Common myeloid progenitor, CD34-positive (primary cell): ENCODE data around the gene TRDMT1.

Experiments
- CTCF ChIA-PET: fragments of 350-600 bp; sonication (Branson Sonifier 250); formaldehyde crosslinking; loops from one replicate; lab custom pipeline; 2021; ENCODE audit warnings: antibody characterized with exemption; lab: Charles Lee
- POLR2A ChIA-PET: fragments of 350-600 bp; sonication (Branson Sonifier 250); formaldehyde crosslinking; loops from one replicate; lab custom pipeline; 2021; ENCODE audit warnings: antibody characterized with exemption; lab: Charles Lee
- DNase-seq, 3 donors: peaks; one replicate each; pipeline versions ENCODE4 v3.0.0 to v3.0.0-alpha.2; 2013
- H3K27ac ChIP-seq, 2 experiments: 1 replicate in 1 of 2; 2 replicates in 1 of 2; pipeline ENCODE4 v1.7.0; 2013; ENCODE audit warnings: inconsistent platforms in 2 of 2, low read length in 2 of 2, mild to moderate bottlenecking in 2 of 2, low read depth in 1 of 2, moderate library complexity in 1 of 2; ENCODE audit not compliant: severe bottlenecking in 2 of 2, insufficient read depth in 1 of 2, poor library complexity in 1 of 2
- H3K27me3 ChIP-seq, 5 experiments: replicated peaks in 2 of 5; 1 replicate in 3 of 5; 2 replicates in 2 of 5; pipeline versions ENCODE4 v1.6.1 to v1.7.0; 2013; ENCODE audit warnings: low read length in 4 of 5, mild to moderate bottlenecking in 2 of 5, moderate library complexity in 2 of 5, inconsistent platforms in 1 of 5; ENCODE audit not compliant: insufficient read depth in 5 of 5, control insufficient read depth in 4 of 5
- H3K36me3 ChIP-seq, 4 experiments: 1 replicate in 2 of 4; 2 replicates in 2 of 4; pipeline versions ENCODE4 v1.6.1 to v1.7.0; 2013; ENCODE audit warnings: low read length in 3 of 4, control low read depth in 1 of 4, mild to moderate bottlenecking in 1 of 4; ENCODE audit not compliant: control insufficient read depth in 4 of 4, insufficient read depth in 4 of 4
- H3K4me1 ChIP-seq, 4 experiments: 1 replicate in 3 of 4; 2 replicates in 1 of 4; pipeline versions ENCODE4 v1.6.1 to v1.7.1; 2013; ENCODE audit warnings: low read length in 3 of 4, mild to moderate bottlenecking in 3 of 4, control low read depth in 1 of 4, inconsistent platforms in 1 of 4, moderate library complexity in 1 of 4; ENCODE audit not compliant: control insufficient read depth in 4 of 4, insufficient read depth in 4 of 4; ENCODE audit errors: control extremely low read depth in 1 of 4
- H3K4me3 ChIP-seq, 7 experiments: 1 replicate in 4 of 7; 2 replicates in 3 of 7; pipeline versions ENCODE4 v1.5.1 to v1.7.0; 2013; ENCODE audit warnings: mild to moderate bottlenecking in 7 of 7, low read length in 6 of 7, moderate library complexity in 6 of 7, inconsistent platforms in 2 of 7, low read depth in 2 of 7, control low read depth in 1 of 7; ENCODE audit not compliant: insufficient read depth in 4 of 7, control insufficient read depth in 1 of 7; ENCODE audit errors: extremely low read depth in 1 of 7
- H3K9me3 ChIP-seq, 5 experiments: 1 replicate in 4 of 5; 2 replicates in 1 of 5; pipeline versions ENCODE4 v1.6.1 to v1.7.1; 2013; ENCODE audit warnings: low read length in 4 of 5, mild to moderate bottlenecking in 2 of 5, inconsistent platforms in 1 of 5, low read depth in 1 of 5, moderate library complexity in 1 of 5; ENCODE audit not compliant: control insufficient read depth in 4 of 5, insufficient read depth in 2 of 5; ENCODE audit errors: control extremely low read depth in 1 of 5
- WGBS: methylation state at CpG from one replicate; pipeline ENCODE4 v1.1.5; 2013; ENCODE audit not compliant: insufficient coverage; 5-methylcytosine and 5-hydroxymethylcytosine counted together

TRDMT1 gene

GRCh38 chr10:17181751-17182150 lies 19.7 kb downstream of the TRDMT1 start:
- Histone ChIP-seq H3K27me3 (no peaks in the 10 kb centered on the region), H3K27ac (no peak overlapping the region), H3K4me1 (no peaks in the 10 kb centered on the region), H3K36me3 (no peaks in the 10 kb centered on the region), H3K4me3 (no peak overlapping the region), H3K9me3 (no peaks in the 10 kb centered on the region)
- POLR2A ChIA-PET = interaction anchor here (1.0 kb wide), 1 partner anchor 49 kb away, joined by 3 read pairs; no protein-coding TSS in a partner anchor
- WGBS = 100% methylated on average over 1 of the region's 3 CpGs
- CTCF ChIA-PET = interaction anchor here (0.9 to 1.3 kb wide), 3 partner anchors 11 to 47 kb away, joined by 3 read pairs; no protein-coding TSS in a partner anchor
- no peak for DNase-seq

- Histone ChIP-seq H3K36me3 (no peaks in the 10 kb centered on the region), H3K4me3 (no peak overlapping the region), H3K4me1 (peaks cover 0 to 3% (median 0%) of the 10 kb centered on the region in 4 experiments), H3K27ac (no peak overlapping the region), H3K27me3 (no peaks in the 10 kb centered on the region), H3K9me3 (no peaks in the 10 kb centered on the region)
- POLR2A ChIA-PET = no interaction called here
- no peak for DNase-seq
- CTCF ChIA-PET = interaction anchor here (1.3 kb wide), 1 partner anchor 11 kb away, joined by 3 read pairs; no protein-coding TSS in a partner anchor
- WGBS = 100% methylated on average over 3 of the region's 5 CpGs
Measured at GRCh38 chr10:17181110-17181509, 20.4 kb downstream of the TRDMT1 start.

GRCh38 chr10:17179002-17179401 lies 22.5 kb downstream of the TRDMT1 start:
- Histone ChIP-seq H3K36me3 (no peaks in the 10 kb centered on the region), H3K4me1 (peaks cover 3 to 15% (median 7%) of the 10 kb centered on the region in 4 experiments), H3K27ac (no peak overlapping the region), H3K27me3 (no peaks in the 10 kb centered on the region), H3K4me3 (no peak overlapping the region), H3K9me3 (no peaks in the 10 kb centered on the region)
- ChIA-PET POLR2A (interaction anchor here (0.7 kb wide), 1 partner anchor 54 kb away, joined by 3 read pairs; no protein-coding TSS in a partner anchor), CTCF (interaction anchor here (0.6 to 2.6 kb wide), 2 partner anchors 13 to 370 kb away, joined by 3 to 7 read pairs; no protein-coding TSS in a partner anchor)
- WGBS = no CpG with 5 or more reads among the region's 3 CpGs
- no peak for DNase-seq

GRCh38 chr10:17178006-17178405 lies 23.5 kb downstream of the TRDMT1 start:
- Histone ChIP-seq H3K27me3 (no peaks in the 10 kb centered on the region), H3K27ac (no peak overlapping the region), H3K36me3 (no peaks in the 10 kb centered on the region), H3K9me3 (no peaks in the 10 kb centered on the region), H3K4me1 (peaks cover 3 to 15% (median 7%) of the 10 kb centered on the region in 4 experiments), H3K4me3 (no peak overlapping the region)
- no CpG with 5 or more reads among the region's 1 CpG for WGBS
- ChIA-PET POLR2A (no interaction called here), CTCF (interaction anchor here (0.6 to 2.6 kb wide), 2 partner anchors 14 to 946 kb away, joined by 3 to 7 read pairs; no protein-coding TSS in a partner anchor)
- DNase-seq = no peak

GRCh38 chr10:17177014-17177413 lies 24.5 kb downstream of the TRDMT1 start:
- ChIA-PET CTCF (no interaction called here), POLR2A (no interaction called here)
- no peak overlapping the region for H3K27ac ChIP-seq
- peaks cover 3 to 15% (median 7%) of the 10 kb centered on the region in 4 experiments for H3K4me1 ChIP-seq
- no peak overlapping the region for H3K4me3 ChIP-seq
- WGBS = 86% methylated on average over 1 of the region's 1 CpG
- DNase-seq = no peak
- H3K27me3 ChIP-seq = no peaks in the 10 kb centered on the region
- H3K36me3 ChIP-seq = no peaks in the 10 kb centered on the region
- H3K9me3 ChIP-seq = no peaks in the 10 kb centered on the region

- Histone ChIP-seq H3K27me3 (no peaks in the 10 kb centered on the region), H3K9me3 (no peaks in the 10 kb centered on the region), H3K4me1 (peaks cover 3 to 15% (median 7%) of the 10 kb centered on the region in 4 experiments), H3K27ac (no peak overlapping the region), H3K4me3 (no peak overlapping the region), H3K36me3 (peaks cover 0 to 6% (median 0%) of the 10 kb centered on the region in 4 experiments)
- no peak for DNase-seq
- ChIA-PET CTCF (interaction anchor here (1.0 to 1.5 kb wide), 2 partner anchors 9 to 30 kb away, joined by 4 to 5 read pairs; no protein-coding TSS in a partner anchor), POLR2A (no interaction called here)
Measured at GRCh38 chr10:17176091-17176490, 25.4 kb downstream of the TRDMT1 start.

GRCh38 chr10:17175551-17175950 lies 25.9 kb downstream of the TRDMT1 start:
- Histone ChIP-seq H3K27me3 (no peaks in the 10 kb centered on the region), H3K4me1 (peaks cover 3 to 15% (median 7%) of the 10 kb centered on the region in 4 experiments), H3K4me3 (peak overlapping the region in 2 of 7 experiments; percentile 6 to 19), H3K9me3 (no peaks in the 10 kb centered on the region), H3K36me3 (peaks cover 0 to 6% (median 0%) of the 10 kb centered on the region in 4 experiments), H3K27ac (no peak overlapping the region)
- ChIA-PET CTCF (interaction anchor here (0.7 to 1.5 kb wide), 5 partner anchors 8 to 53 kb away, joined by 3 to 5 read pairs (median 4); no protein-coding TSS in a partner anchor), POLR2A (no interaction called here)
- WGBS = no CpG with 5 or more reads among the region's 4 CpGs
- peak; percentile 14 to 65 (median 59) for DNase-seq
